ENCODE measurements around the gene NFIA.

- TF ChIP-seq CTCF (conservative IDR thresholded peaks at IDR 0.05; ENCODE audit: low read length): no peak
- no peak for TF ChIP-seq EZH2phosphoT487 (IDR thresholded peaks at IDR 0.05; ENCODE audit: borderline replicate concordance)
Observed at GRCh38 chr1:61081144-61081685, 1.1 kb upstream of the NFIA start.

Measured in Loucy (cell line).